GM21529 (cell line): ENCODE results near the gene RB1.

Experiments used
- ATAC-seq: cut with Tn5 transposase; IDR thresholded peaks from one replicate; pipeline ENCODE4 v1.9.1; 2021; ENCODE audit not compliant: unreplicated experiment

RB1 gene

DNA sequence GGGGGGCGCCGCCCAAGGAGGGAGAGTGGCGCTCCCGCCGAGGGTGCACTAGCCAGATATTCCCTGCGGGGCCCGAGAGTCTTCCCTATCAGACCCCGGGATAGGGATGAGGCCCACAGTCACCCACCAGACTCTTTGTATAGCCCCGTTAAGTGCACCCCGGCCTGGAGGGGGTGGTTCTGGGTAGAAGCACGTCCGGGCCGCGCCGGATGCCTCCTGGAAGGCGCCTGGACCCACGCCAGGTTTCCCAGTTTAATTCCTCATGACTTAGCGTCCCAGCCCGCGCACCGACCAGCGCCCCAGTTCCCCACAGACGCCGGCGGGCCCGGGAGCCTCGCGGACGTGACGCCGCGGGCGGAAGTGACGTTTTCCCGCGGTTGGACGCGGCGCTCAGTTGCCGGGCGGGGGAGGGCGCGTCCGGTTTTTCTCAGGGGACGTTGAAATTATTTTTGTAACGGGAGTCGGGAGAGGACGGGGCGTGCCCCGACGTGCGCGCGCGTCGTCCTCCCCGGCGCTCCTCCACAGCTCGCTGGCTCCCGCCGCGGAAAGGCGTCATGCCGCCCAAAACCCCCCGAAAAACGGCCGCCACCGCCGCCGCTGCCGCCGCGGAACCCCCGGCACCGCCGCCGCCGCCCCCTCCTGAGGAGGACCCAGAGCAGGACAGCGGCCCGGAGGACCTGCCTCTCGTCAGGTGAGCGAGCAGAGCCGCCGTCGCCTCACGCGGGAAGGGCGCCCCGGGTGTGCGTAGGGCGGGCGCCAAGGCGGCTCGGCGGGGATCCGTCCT lies at the start of gene RB1:
TSS of gene RB1 (plus strand) at position 393 of the 784 bp plus-strand sequence. CDS start at position 555, 162 bp downstream.
- peak; percentile 78 for ATAC-seq

DNA sequence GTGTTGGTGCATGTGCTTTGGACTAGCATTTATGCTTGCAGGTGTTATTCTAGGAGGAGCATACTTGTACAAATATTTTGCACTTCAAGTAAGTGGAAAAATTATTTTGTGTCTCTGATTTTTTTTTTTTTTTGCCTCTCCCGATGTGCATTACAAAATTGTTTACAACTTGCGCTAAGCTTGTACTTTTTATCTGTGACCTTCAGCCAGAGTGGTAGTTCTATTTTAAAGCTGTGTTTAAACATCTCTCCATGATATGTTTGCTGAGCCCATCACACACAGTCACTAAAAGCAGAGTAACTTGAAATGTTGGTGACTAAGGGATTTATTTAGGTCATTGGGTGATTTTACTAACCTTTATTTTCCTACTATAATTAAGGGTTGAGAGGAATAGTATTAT lies 49.7 kb upstream of the RB1 start:
- ATAC-seq = no peak

DNA sequence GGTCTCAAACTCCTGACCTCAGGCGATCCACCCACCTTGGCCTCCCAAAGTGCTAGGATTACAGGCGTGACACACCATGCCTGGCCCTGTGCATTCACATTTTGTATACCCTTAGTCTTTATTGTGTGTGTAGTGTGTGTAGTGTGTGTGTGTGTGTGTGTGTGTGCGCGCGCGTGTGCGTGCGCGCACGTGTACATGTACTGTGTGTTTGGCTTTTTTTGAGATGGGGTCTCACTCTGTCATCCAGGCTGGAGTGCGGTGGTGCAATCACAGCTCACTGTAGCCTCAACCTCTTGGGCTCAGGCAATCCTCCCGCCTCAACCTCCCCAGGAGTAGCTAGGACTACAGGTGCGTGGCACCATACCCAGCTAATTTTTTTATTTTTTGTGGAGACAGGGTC lies 48.5 kb upstream of the RB1 start:
- no peak for ATAC-seq

DNA sequence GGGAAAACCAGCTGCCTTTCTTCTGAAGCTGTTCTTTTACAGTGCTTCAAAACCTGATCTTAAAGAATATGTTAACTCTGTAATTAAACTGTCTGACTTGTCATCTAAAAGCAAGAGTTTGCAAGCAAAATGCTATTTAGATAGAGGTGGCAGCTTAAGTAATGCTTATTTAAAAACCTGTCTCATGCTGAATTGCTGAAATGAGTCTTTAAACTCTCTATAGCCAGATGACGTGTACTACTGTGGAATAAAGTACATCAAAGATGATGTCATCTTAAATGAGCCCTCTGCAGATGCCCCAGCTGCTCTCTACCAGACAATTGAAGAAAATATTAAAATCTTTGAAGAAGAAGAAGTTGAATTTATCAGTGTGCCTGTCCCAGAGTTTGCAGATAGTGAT lies 47.6 kb upstream of the RB1 start:
- no peak for ATAC-seq

DNA sequence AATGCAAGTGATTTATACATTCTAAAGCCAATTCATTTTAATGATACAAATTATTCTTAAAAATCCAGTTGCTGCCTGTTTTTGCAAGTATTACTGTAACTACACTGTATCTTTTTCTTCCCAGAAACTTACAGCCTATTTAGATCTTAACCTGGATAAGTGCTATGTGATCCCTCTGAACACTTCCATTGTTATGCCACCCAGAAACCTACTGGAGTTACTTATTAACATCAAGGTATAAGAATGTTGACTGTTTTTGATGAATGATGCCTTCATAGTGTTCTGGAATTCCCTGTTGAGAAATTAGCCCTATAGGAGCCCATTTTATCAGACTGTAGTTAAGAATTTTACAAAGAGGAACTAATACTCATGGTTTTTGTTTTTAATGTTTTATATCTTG lies 45.5 kb upstream of the RB1 start:
- ATAC-seq = no peak

DNA sequence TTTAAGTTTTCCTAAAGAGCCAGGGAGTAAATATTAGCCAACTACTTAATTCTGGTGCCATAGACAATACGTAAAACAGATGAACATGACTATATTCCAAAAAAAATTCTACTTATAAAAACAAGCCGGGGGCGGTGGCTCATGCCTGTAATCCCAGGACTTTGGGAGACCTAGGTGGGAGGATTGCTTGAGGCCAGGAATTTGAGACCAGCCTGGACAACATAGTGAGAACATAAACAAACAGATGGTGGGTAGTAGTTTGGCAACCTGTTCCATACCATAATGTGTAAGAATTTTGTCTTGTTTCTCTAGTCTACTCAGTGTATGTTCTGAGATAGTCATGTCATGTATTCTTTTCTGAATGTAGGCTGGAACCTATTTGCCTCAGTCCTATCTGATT lies 45.1 kb upstream of the RB1 start:
- no peak for ATAC-seq

DNA sequence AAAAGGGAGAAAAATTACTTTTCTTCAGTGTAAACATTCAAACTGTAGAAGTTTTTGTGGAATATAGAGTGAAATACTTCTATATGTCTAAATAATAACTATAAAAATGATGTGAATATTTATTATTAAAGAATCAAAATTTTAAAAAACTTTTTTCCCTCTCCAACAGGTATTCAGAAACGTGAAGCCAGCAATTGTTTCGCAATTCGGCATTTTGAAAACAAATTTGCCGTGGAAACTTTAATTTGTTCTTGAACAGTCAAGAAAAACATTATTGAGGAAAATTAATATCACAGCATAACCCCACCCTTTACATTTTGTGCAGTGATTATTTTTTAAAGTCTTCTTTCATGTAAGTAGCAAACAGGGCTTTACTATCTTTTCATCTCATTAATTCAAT lies 42.6 kb upstream of the RB1 start:
- no peak for ATAC-seq

DNA sequence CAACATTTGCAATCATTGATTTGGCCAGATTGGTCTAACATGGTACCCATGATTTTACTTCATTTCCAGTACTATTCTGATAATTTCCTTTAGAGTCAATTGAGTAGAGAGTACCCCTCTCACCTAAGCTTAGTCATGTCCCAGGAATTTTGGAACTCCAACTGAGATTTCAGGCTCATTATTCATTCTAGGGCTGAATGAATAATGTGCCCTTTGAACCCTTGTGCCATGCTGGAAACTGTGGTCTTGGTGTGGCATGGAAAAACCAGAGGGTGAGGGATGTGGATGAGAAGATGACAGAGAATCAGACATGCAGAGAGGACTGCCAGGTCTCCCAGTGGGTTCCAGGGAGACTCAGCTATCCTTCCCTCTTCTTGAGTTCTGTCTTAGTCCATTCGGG lies 40.4 kb upstream of the RB1 start:
- no peak for ATAC-seq

DNA sequence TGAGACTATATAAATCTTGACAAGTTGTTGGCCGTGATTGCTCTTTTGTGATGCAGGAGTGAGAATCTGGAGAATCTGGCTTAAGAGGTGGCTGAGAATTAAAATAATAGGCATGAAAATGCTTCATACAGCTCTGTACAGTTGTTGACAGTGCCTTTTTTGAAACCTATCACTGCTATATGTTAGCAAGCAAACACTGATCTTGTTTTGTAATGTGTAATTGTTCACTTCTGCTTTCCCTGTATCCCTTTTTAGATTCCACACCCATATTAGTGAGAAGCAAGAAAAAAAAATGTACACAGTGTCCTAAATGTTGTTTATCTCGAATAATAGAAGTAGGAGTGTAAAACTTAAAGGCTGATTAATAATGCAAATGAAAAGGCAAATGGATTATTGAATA lies 39.5 kb upstream of the RB1 start:
- no peak for ATAC-seq

DNA sequence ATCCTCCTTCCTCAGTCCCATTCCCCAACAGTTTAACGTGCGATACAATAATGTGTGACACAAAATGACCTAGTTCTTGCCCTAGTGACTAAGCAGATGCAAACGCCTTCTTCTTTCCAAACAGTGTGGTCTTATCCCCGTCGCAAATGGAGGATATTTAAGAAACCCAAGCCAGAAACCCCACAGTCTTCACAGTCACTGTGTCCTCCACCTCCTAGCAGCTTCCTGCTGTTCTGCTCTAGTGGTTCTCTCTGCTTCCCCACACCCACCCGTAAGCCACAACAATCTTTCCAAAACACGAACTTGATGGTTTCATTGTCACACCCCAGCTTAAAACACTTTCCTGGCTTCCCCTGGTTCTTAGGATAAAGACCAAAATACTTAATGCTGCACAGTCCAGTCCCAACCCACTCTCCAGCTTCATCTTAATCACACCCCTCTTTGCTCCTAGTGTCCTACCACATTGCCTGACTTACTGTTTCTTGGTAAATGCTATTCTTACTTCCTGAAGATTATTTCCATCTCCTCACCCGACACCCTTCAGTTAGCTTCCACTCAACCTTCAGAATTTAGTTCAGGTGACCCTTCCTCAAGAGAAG lies 38.2 kb upstream of the RB1 start:
- peak; percentile 72 for ATAC-seq

DNA sequence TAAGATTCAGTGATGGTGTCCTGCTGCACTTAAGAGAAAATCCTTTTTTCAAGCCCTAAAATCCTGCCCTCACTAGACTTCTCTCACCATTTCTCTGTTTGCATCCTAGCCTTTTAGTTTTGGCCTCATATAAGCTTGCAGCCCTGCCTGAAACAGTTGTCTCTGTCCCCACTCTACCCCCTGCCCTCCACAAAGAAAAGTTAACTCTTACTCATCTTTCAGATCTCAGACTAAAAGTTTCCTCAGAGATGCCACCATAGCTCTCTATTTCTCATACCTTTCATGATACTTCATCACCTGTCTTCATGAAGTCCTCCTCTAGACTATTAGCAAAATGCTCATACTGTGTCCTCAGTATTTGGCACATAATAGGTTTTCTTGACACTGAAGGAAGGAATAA lies 37.4 kb upstream of the RB1 start:
- no peak for ATAC-seq

DNA sequence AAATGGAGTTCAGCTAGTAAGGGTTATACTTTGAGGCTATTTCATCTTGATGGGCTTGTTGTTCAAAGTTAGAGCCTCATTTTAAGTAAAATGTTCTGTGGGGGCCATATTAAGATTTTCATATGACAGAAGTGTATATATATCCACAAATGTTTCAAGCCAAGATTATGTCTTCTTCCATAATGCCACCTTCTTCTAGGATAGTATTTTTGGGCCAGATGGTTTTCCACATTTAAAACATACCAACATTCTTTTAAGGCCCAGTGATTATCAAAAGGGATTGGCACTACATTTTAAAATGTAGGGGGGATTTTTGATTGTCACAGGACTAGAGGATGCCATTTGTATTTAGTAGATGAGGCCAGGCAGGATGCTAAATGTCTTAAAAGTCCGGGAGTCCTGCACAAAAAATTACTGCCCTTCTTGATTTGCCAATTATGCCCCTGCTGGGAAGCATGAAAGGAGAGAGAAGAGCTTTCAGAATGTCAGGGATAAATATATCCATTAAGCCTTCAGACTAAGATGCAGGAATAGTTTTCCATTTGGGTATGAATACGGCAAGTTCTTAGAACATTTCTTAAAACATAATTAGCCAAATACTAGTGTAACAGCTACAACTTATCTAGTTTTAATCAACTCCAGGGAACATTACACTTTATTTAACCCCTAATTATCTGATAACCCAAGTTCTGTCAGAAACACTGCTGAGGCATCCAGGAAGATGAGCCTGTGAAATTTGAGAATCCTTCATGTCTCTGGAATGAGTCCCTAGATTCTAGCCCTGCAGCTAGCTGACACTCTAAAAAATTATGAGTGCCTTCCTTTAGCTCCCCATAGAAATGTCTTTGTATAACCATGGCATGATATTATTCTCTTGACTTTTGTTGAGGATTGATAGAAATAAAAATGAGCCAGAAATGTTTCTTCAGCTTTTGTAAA lies 36.6 kb upstream of the RB1 start:
- ATAC-seq = no peak

DNA sequence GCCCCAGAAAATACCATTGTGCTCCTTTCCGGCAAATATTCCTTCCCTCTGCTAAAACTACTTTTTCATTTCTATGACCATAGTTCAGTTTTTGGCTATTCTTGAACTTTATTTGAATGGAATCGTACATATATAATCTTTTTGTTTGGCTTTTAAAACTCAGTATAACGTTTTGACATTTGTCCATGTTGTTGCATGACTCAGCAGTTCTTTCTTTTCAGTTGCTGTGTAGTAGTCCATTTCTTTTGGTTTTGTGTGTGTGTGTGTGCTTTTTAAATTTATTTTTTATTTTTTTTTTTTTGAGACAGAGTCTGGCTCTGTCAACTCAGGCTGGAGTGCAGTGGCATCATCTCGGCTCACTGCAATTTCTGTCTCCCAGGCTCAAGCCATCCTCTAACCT lies 35.5 kb upstream of the RB1 start:
- no peak for ATAC-seq

DNA sequence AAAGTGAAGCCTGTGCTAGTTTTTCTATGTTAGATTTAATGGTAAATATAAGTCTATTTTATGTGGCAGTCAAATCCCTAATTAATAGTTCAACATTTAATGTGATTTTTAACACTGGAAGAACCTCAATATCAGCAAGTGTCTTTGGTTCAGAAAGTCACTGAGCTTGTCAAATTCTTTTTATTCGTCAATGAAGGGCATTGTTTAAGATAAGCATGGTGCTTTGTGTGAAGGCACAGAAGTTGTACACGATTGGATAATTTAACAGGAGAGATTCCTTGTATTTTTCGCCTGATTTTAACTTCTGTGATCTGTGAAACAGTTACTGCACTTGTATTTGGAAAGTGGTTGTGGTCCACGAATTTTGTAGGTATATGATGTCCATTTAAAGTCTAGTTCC lies 30.2 kb upstream of the RB1 start:
- ATAC-seq = no peak

DNA sequence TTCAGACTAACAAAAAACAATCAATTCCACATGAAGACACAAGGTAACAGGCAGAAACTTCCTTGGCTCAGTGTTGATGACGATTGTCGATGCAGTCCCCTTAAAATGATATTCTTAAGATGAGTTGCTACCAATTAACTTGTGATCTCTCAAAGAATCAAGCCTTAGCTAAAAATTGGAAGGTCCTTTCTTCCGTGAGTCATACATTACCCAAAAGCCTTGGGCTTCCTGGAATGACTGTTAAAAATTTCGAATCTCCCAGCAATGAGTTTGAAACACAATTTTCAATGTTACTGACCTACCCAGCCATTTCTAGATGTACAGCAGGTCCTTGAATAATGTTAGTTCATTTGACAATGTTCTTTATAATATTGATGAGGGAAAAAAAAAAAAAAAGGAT lies 28.0 kb upstream of the RB1 start:
- ATAC-seq = no peak

DNA sequence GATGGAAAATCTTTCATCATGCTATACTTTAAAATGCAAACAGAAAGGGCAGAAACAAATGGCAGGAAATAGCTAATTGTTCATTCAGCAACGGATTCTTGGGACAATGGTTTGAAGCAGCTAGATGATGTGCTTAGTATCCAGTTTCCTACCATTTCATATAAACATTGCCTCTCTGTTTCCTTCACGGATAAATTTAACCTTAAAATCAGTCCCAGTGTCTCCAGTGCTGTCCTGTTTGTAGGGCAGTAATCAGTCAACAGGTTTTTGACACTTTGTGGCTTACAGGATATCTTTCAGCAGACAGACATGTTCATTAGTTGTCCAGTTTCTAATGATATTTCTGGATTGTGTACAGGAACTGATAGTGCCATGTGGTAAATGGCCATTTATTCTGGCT lies 24.7 kb upstream of the RB1 start:
- ATAC-seq = no peak

DNA sequence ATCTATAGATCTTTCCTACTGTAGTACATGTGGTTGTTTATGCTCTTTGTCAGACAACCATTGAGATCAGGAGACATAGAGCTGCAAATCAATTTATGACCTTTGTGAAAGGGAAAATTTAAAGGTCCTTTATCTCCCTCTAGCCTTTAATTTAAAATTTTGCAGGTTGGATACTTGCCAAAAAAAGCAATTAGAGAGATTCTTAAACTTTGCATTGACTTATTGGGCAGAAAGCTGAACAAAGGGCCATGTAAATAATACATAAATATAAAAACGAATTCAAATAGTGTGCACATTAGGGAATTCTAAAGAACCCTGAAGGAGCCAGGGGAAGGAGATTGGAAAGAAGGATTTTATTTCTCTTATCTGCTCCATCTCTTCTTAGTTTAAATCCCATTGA lies 22.0 kb upstream of the RB1 start:
- no peak for ATAC-seq

DNA sequence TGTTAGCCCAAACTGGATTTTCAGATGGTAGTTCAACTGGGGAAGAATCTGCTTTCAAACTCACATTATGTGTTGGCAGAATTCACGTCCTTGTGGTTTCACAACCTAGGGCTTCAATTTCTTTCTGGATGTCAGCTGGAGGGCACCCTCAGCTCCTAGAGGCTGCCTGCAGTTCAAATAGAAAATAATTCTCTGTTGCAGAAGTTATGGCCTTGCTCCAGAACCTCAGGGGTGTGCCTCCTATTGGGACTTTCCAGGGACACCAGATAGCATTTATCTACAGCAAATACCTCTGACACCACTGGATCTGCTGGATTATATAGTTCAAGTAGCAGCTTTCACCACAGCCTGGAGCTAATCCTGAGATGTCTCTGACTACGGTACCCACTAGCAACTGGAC lies 11.8 kb upstream of the RB1 start:
- no peak for ATAC-seq

DNA sequence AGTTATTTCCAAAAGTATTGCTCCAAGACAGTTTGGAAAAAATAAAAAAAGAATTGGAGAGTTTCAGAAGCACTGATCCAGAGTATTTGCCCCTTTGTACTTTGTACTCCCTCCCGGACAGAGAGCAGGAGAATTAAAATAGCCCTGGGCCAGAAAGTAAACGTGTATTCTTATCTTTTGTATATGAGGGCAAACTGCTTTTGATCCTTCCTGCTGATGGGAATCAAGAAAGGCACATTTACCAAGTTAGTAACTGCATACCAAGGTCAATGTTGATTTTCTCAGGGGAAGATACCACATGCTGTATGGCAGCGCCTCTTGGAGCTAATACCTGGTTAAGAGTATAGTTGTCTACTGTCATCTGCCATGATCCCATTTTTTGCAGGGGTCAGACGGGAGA lies 10.9 kb upstream of the RB1 start:
- no peak for ATAC-seq

DNA sequence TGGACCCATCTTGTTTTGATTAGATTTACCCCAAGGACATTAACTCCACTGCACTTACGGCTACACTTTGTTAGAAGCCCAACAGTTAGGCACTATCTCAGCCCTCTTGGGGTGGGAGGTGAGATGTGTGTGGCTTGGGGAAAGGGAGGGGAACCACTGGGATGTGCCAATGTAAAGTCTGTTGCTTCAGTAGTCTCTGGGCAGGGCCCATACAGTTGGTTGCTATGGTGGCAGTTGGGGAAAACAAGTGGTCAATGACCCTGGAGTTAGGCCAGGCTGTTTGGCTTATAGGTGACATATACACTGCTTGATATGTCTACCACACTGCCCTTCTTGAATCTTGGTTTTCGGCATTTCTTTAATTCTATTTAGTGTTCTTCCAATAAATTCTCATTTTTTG lies 8.9 kb upstream of the RB1 start:
- no peak for ATAC-seq

DNA sequence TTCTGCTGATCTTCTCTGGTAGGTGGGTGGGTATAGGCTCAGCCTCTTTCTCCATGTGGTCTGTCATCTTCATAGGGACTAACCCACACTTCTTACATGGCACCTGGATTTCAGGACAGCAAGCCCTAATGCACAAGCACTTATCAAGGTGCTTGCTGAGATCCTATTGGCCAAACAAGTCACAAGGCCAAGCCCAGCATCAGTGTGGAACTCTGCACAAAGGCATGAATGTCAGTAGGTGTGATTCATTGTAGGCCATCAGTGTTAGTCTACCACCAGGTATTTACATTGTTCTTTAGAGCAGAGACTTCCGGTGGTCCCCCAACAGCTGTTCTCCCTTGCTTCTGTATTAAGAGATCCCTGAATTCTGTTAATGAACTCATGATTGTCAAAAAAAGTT lies 8.3 kb upstream of the RB1 start:
- ATAC-seq = no peak

DNA sequence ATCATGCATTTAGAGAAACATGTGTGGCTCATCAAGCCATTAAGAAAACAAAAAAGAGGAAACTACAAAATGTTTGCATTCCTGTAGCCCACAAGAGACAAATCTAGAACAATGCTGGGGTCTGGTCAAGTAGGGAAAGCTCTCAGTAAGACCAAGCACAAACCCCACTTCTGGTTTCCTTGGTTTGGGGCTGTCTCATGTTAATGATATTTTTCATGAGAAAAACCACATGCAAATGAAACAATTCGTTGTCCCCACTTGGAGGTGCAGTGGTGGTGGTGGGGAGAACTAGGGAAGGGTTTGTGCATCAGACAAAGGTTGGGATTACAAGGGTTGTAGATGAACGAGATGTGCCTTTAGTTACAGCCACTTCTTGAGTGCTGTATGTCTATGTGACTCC lies 7.0 kb upstream of the RB1 start:
- ATAC-seq = no peak
